Measurements from ENCODE around the gene LENG9. TPM values are rescaled to one million over a fixed set of nuclear protein-coding genes. Genes with fewer than 3 reads are reported as not detected.

The LENG9 gene
- total RNA-seq, 1 experiment from 2014 or later: 4.2 TPM

DNA sequence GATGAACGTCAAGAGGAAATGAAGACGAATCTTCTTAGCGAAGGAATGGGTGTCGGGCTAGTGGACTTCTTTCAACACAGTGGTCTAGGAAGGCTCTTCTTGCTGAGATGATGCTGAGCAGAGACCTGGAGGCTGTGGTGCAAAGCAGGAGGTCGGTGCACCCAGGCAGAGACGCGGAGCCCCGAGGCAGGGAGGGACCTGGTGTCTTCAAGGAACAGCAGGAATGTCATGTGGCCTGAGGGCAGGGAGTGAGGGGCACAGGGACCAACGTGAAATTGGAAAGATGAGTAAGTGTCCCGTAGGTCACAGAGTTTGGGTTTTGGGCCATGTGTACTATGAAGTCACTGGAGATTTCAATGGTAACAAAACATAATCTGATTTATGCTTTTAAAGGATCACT lies 20.9 kb upstream of the LENG9 start:
- POLR2A ChIA-PET (ENCODE audit: low non-redundant PET): interaction anchor here (0.7 kb wide), 1 partner anchor 53 kb away, joined by 20 read pairs; no protein-coding TSS in a partner anchor
- DNase-seq (ENCODE audit: low spot score): no peak
- intact Hi-C loops (cut with micrococcal nuclease; ENCODE audit: unreplicated experiment): loop anchor here (5.0 kb wide), 1 partner anchor 193 kb away; no protein-coding TSS in a partner anchor
- CTCF ChIA-PET: no interaction called here
- Histone ChIP-seq H3K36me3 (ENCODE audit: insufficient read depth, low read length, poor library complexity, severe bottlenecking) (no peaks in the 10 kb centered on the region), H3K27ac (ENCODE audit: low read depth, low read length, poor library complexity, severe bottlenecking) (no peak overlapping the region), H3K9me3 (ENCODE audit: low read depth, low read length, poor library complexity, severe bottlenecking) (no peaks in the 10 kb centered on the region), H3K27me3 (replicated peaks; ENCODE audit: insufficient read depth, low read depth, low read length, poor library complexity) (peaks cover 14% of the 10 kb centered on the region), H3K4me1 (ENCODE audit: insufficient read depth, low read length, poor library complexity, severe bottlenecking) (no peaks in the 10 kb centered on the region), H3K4me3 (ENCODE audit: low read depth, low read length, poor library complexity, severe bottlenecking) (no peak overlapping the region)
- no peak for TF ChIP-seq EZH2 (IDR thresholded peaks at IDR 0.05; ENCODE audit: borderline replicate concordance, low read depth, low read length, poor library complexity, severe bottlenecking)
- TF ChIP-seq CTCF (conservative IDR thresholded peaks at IDR 0.05; ENCODE audit: low read depth, low read length): no peak
- BruUV-seq (replicated peaks): no TSS peak

GRCh38 chr19:54482889-54483288 lies 19.3 kb upstream of the LENG9 start:
- H3K4me3 ChIP-seq (ENCODE audit: low read depth, low read length, poor library complexity, severe bottlenecking): no peak overlapping the region
- no peaks in the 10 kb centered on the region for H3K4me1 ChIP-seq (ENCODE audit: insufficient read depth, low read length, poor library complexity, severe bottlenecking)
- POLR2A ChIA-PET (ENCODE audit: low non-redundant PET): no interaction called here
- CTCF ChIA-PET: no interaction called here
- H3K36me3 ChIP-seq (ENCODE audit: insufficient read depth, low read length, poor library complexity, severe bottlenecking): no peaks in the 10 kb centered on the region
- H3K27me3 ChIP-seq (replicated peaks; ENCODE audit: insufficient read depth, low read depth, low read length, poor library complexity): peaks cover 4% of the 10 kb centered on the region
- DNase-seq (ENCODE audit: low spot score): no peak
- TF ChIP-seq CTCF (conservative IDR thresholded peaks at IDR 0.05; ENCODE audit: low read depth, low read length) (no peak), EZH2 (IDR thresholded peaks at IDR 0.05; ENCODE audit: borderline replicate concordance, low read depth, low read length, poor library complexity, severe bottlenecking) (no peak)
- H3K9me3 ChIP-seq (ENCODE audit: low read depth, low read length, poor library complexity, severe bottlenecking): no peaks in the 10 kb centered on the region
- intact Hi-C loops (cut with micrococcal nuclease; ENCODE audit: unreplicated experiment): loop anchor here (5.0 kb wide), 1 partner anchor 194 kb away; no protein-coding TSS in a partner anchor
- no peak overlapping the region for H3K27ac ChIP-seq (ENCODE audit: low read depth, low read length, poor library complexity, severe bottlenecking)
- no TSS peak for BruUV-seq (replicated peaks)

DNA sequence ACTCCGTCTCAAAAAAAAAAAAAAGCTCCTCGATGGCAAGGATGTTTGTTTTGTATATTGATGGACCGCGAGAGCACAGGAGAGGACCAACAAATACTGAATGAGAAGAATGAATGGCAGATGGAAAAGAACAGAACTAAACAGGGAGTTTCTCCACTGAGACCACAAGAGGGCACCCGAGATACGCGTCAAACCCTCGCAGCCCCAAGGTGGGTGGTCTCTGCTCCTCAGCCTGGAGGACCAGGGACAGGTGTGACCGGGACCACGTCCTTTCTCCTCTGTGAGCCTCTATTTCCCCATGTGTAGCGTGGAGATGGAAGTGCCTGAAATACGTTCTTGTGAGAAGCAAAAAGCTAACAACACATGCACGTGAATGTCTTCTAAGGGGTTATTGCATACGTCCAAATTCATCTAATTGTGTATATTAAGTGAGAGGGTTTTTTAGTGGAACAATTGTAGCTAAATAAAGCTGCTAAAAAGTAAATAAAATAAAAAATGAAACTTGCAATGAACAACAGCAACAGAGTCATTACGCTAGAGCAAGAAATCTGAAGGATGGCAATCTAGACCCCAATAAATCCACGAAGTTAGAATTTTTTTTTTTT lies 17.9 kb upstream of the LENG9 start:
- H3K4me3 ChIP-seq (ENCODE audit: low read depth, low read length, poor library complexity, severe bottlenecking): no peak overlapping the region
- intact Hi-C loops (cut with micrococcal nuclease; ENCODE audit: unreplicated experiment): loop anchor here (5.0 kb wide), 1 partner anchor 196 kb away; no protein-coding TSS in a partner anchor

More for the DNA sequence above, 17.9 kb upstream of the LENG9 start:
- ChIA-PET POLR2A (ENCODE audit: low non-redundant PET) (no interaction called here), CTCF (interaction anchor here (0.7 kb wide), 2 partner anchors 54 to 65 kb away, joined by 4 read pairs; no protein-coding TSS in a partner anchor)
- H3K4me1 ChIP-seq (ENCODE audit: insufficient read depth, low read length, poor library complexity, severe bottlenecking): no peaks in the 10 kb centered on the region
- peak; percentile 82 for TF ChIP-seq CTCF (conservative IDR thresholded peaks at IDR 0.05; ENCODE audit: low read depth, low read length)
- TF ChIP-seq EZH2 (IDR thresholded peaks at IDR 0.05; ENCODE audit: borderline replicate concordance, low read depth, low read length, poor library complexity, severe bottlenecking): no peak
- H3K9me3 ChIP-seq (ENCODE audit: low read depth, low read length, poor library complexity, severe bottlenecking): no peaks in the 10 kb centered on the region
- peaks cover 4% of the 10 kb centered on the region for H3K27me3 ChIP-seq (replicated peaks; ENCODE audit: insufficient read depth, low read depth, low read length, poor library complexity)
- no peaks in the 10 kb centered on the region for H3K36me3 ChIP-seq (ENCODE audit: insufficient read depth, low read length, poor library complexity, severe bottlenecking)
- H3K27ac ChIP-seq (ENCODE audit: low read depth, low read length, poor library complexity, severe bottlenecking): no peak overlapping the region
- no TSS peak for BruUV-seq (replicated peaks)
- peak; percentile 78 for DNase-seq (ENCODE audit: low spot score)
